H7 (cell line): Measurements from ENCODE around the gene CD40. TPM values are rescaled to one million over a fixed set of nuclear protein-coding genes. Genes with fewer than 3 reads are reported as not detected.

Experiments used
- DNase-seq: peaks from one replicate; pipeline ENCODE4 v3.0.0; 2012
- H3K27me3 ChIP-seq: 2 replicates; pipeline ENCODE4 v1.6.0; 2011; ENCODE audit warnings: mild to moderate bottlenecking, low read length; ENCODE audit not compliant: control insufficient read depth, insufficient read depth
- H3K36me3 ChIP-seq: replicated peaks from 2 replicates; pipeline ENCODE4 v1.5.1; 2011; ENCODE audit warnings: low read length; ENCODE audit not compliant: control insufficient read depth, insufficient read depth
- H3K4me3 ChIP-seq: 2 replicates; pipeline ENCODE4 v1.5.1; 2011; ENCODE audit warnings: low read depth, mild to moderate bottlenecking, control low read depth, low read length, moderate library complexity; ENCODE audit not compliant: insufficient read depth
- total RNA-seq: library from RNA; depleted of rRNA; stranded (reverse); fragments of >200 nt; shearing (Covaris generic); gene quantifications from 2 replicates; pipeline ENCODE4 v1.2.3, GENCODE V29; 2014; rRNA removed

CD40 gene
- 8.2 and 8.8 TPM in 2 replicates for total RNA-seq

GRCh38 chr20:46117704-46118467, at the start of gene CD40:
CD40 (plus strand) TSS chr20:46118314; CDS start chr20:46118344, 30 bp downstream.
- peak; percentile 99 for DNase-seq
- H3K27me3 ChIP-seq = peaks cover 20% of the 10 kb centered on the region
- H3K4me3 ChIP-seq = peak within 1 kb of the TSS; percentile 57
- H3K36me3 ChIP-seq = no peaks in the 10 kb centered on the region; the same call in 1 of the 2 replicates

DNA sequence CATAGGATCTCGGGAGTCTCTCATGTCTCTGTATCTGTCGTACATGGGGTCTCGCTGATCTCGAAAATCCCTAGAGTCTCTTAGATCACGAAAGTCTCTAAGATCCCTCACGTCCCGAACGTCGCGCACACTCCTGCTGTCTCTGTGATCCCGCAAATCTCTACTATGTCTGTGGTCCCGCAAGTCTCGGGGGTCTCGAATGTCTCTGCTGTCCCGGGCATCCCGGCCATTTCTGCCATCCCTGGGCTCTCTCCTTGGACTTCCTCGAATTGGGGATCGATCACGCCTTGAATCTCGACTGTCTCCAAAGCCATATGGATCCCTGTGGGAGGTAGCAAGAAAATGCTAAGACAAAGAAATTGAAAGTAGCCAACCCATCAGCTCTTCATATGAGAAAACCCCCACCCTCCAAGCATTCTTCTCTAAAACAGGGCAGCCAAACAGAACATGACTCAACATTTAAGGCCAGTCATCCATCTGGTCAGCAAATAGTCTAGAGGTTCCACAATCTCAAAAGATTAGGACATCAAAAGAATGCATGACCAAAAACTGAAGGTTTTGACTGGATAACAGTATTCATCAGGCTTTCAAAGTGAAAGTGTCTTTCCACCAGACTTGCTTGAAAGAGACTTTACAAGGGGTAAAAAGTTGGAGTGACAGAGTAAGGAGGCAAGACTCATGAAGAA, 47.8 kb upstream of the CD40 start:
- peaks cover 4% of the 10 kb centered on the region for H3K36me3 ChIP-seq
- H3K4me3 ChIP-seq = no peak overlapping the region
- DNase-seq = no peak
- H3K27me3 ChIP-seq = no peaks in the 10 kb centered on the region

- no peak overlapping the region for H3K4me3 ChIP-seq
- H3K36me3 ChIP-seq = peaks cover 2% of the 10 kb centered on the region
- DNase-seq = no peak
- no peaks in the 10 kb centered on the region for H3K27me3 ChIP-seq
Observed at GRCh38 chr20:46071573-46071972, 46.5 kb upstream of the CD40 start.

DNA sequence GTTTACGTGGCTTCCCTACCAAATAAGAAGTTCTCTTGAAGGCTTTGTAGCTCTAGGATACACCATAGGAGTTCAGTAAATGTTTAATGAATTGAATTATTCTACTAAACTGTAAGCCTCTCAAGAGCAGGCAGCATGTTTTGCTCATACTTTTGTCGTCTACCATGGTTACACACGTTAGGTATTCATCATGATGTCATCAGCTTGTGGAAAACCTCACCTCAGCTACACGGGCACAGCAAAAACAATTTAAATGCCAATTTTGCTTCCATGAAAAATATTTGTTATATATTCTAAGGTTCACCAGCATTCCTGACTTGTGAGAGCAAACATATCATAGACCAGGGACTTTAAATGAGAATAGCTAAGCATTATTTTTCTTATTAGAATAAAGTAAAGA, 45.1 kb upstream of the CD40 start:
- DNase-seq = no peak
- peaks cover 2% of the 10 kb centered on the region for H3K36me3 ChIP-seq
- no peak overlapping the region for H3K4me3 ChIP-seq
- no peaks in the 10 kb centered on the region for H3K27me3 ChIP-seq

DNA sequence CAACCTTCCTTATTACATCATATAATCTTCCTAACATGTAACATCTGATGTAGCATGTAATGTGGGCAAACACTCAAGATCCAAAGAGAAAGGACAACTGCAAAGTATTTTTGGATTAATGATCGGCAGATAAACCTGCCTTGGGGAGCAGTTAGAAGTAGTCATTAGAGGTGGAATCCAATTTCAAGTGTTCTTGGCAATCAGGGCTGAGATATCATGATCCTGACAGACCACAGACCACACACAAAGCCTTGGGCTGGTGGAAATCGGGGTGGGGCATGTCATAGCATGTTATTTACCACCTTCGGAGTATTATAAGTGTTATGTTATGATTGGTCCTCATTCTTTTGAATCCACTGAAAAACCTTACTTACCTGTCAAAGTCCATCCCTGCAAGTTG, 44.7 kb upstream of the CD40 start:
- Histone ChIP-seq H3K27me3 (no peaks in the 10 kb centered on the region), H3K4me3 (no peak overlapping the region), H3K36me3 (peaks cover 2% of the 10 kb centered on the region)
- DNase-seq = no peak

DNA sequence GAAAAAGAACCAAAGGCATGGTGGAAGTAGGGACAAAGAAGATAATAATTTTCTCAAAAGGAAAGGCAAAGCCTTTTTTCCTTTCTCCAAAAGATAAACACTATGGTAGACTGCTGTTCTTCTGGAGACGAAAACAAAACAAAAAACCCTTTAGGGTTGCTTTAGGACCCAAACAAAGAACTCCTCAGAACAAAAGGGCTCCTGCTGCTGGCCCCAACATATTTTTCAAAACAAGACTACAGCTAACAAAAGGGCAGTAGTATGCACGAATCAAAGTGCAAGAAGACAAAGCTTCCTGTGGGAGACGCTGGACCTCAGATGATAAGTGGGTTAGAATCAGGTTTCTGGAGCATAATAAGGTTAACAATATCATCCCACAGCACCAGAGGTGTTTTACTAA, 44.1 kb upstream of the CD40 start:
- Histone ChIP-seq H3K27me3 (no peaks in the 10 kb centered on the region), H3K4me3 (no peak overlapping the region), H3K36me3 (peaks cover 2% of the 10 kb centered on the region)
- DNase-seq = no peak

DNA sequence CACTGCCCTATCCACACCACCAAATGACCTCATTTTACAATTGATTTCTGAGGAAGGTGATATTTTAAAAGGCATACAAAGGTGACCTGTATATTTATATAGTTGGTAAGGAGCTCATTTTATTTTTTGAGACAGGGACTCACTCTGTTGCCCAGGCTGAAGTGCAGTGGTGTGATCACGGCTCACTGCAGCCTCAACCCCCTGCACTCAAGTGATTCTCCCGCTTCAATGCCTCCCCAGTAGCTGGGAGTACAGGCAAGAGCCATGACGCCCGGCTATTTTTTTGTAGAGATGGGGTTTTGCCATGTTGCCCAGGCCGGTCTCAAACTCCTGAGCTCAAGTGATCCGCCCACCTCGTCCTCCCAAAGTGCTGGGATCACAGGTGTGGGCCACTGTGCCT, 41.3 kb upstream of the CD40 start:
- Histone ChIP-seq H3K36me3 (peaks cover 2% of the 10 kb centered on the region), H3K27me3 (no peaks in the 10 kb centered on the region), H3K4me3 (no peak overlapping the region)
- DNase-seq = no peak

DNA sequence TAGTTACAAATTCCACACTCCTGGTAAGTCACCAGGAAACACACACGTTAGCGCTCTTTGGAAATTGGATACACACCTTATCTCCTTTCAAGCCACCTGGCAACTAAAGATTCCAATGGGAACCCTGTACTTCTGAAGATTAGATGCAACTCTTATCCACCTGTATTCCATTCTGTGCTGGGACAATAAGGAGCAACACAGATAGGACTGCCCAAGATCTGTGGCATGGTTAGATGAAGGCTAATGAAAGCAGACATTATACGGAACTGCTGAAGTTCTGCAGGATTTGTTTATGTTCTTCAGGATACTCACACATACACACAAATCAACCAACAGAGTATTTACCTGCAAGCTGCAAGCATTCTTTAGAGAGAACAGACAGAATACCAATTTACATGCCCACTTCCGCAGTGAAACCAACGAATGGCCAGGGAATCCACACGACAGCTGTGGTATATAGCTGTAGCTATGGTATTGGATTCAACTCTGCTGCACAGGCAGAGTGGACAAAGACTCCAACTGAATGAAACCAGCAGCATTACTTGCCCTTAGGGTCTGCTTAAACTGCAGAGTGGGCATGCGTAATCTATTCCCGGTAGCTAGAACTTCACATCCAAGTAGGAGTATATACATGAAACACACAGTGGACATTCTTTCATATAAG, 40.3 kb upstream of the CD40 start:
- no peak overlapping the region for H3K4me3 ChIP-seq

GRCh38 chr20:46078954-46079353, 39.2 kb upstream of the CD40 start:
- Histone ChIP-seq H3K4me3 (no peak overlapping the region), H3K36me3 (peaks cover 2% of the 10 kb centered on the region)
- DNase-seq = no peak

More for the DNA sequence above, 40.3 kb upstream of the CD40 start:
- H3K27me3 ChIP-seq = no peaks in the 10 kb centered on the region
- DNase-seq = no peak
- peaks cover 2% of the 10 kb centered on the region for H3K36me3 ChIP-seq

GRCh38 chr20:46081074-46081473, 37.0 kb upstream of the CD40 start:
- Histone ChIP-seq H3K4me3 (no peak overlapping the region), H3K27me3 (no peaks in the 10 kb centered on the region), H3K36me3 (peaks cover 2% of the 10 kb centered on the region)
- DNase-seq = no peak

More at GRCh38 chr20:46078954-46079353, 39.2 kb upstream of the CD40 start:
- no peaks in the 10 kb centered on the region for H3K27me3 ChIP-seq

DNA sequence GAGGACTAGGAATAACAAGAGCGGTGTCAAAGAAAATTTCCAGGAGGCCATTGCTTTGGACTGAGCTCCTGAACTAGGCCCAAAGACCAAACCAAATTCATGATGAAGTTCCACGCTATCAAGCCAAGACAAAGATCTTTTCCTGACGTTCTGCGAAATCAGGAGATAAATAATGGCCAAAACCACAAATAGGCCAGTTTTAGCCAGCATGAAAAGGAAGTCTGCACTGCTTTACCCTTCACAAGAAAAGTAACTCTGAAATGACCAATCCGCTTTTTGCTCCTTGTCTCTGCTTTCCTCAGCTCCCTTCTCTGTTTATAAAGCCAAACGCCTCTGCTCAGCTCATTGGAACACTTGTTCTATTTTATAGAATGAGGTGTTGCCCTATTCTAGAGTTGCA, 35.0 kb upstream of the CD40 start:
- Histone ChIP-seq H3K36me3 (no peaks in the 10 kb centered on the region; the same call in 1 of the 2 replicates), H3K27me3 (no peaks in the 10 kb centered on the region), H3K4me3 (no peak overlapping the region)
- no peak for DNase-seq

- Histone ChIP-seq H3K36me3 (no peaks in the 10 kb centered on the region; the same call in 1 of the 2 replicates), H3K4me3 (no peak overlapping the region), H3K27me3 (no peaks in the 10 kb centered on the region)
- DNase-seq = no peak
Observed at GRCh38 chr20:46083531-46084061, 34.5 kb upstream of the CD40 start.

- Histone ChIP-seq H3K4me3 (no peak overlapping the region), H3K27me3 (no peaks in the 10 kb centered on the region), H3K36me3 (no peaks in the 10 kb centered on the region; the same call in 1 of the 2 replicates)
- DNase-seq = no peak
Observed at GRCh38 chr20:46084805-46085178, 33.3 kb upstream of the CD40 start.

DNA sequence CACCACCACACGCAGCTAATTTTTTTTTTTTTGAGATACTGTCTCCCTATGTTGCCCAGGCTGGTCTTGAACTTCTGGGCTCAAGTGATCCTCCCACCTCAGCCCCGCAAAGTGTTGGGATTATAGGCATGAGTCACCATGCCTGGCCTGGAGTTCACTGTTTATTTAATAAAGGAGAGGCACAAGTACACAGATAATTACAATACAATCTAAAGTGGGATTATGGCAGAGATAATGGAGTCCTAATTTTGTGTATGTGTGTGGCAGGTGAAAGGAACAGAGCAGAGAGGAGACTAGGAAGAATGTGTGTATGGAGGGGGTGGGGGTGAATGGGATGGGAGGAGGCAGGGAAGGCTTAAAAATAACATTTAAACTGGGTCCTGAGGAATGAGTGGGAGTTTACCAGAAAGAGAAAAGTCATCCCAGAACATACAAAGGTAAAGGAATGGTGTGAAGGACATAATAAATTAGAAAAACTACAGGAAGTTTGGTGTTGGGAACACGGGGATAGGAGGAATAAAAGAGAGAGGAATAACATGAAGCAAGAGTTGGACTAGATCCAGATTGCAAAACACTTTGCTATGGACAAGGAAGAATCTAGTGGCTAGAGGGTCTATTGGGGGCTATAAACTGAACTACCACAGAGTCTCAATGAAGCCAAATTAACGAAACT, 32.8 kb upstream of the CD40 start:
- no peak overlapping the region for H3K4me3 ChIP-seq
- H3K36me3 ChIP-seq = no peaks in the 10 kb centered on the region; the same call in 1 of the 2 replicates
- H3K27me3 ChIP-seq = no peaks in the 10 kb centered on the region
- DNase-seq = no peak
